Mesenchymal stem cell (in vitro differentiated cells and primary cell): Measurements from ENCODE around the gene SPSB2.

ENCODE experiments used
- DNase-seq: peaks from one replicate; pipeline ENCODE4 v3.0.0-alpha.2; 2013
- H2AFZ ChIP-seq: one replicate; pipeline ENCODE4 v1.6.1; 2013; ENCODE audit warnings: low read depth, mild to moderate bottlenecking, control low read depth, inconsistent platforms, low read length, moderate library complexity
- H2AK5ac ChIP-seq: 2 replicates; pipeline ENCODE4 v1.6.1; 2013; ENCODE audit warnings: low read length, moderate library complexity, mild to moderate bottlenecking, inconsistent platforms; ENCODE audit not compliant: severe bottlenecking
- H2BK120ac ChIP-seq: one replicate; pipeline ENCODE4 v1.6.1; 2013; ENCODE audit warnings: low read depth, mild to moderate bottlenecking, inconsistent platforms, low read length, moderate library complexity
- H2BK12ac ChIP-seq, 2 experiments: one replicate each; pipeline ENCODE4 v1.6.1; 2013; ENCODE audit warnings: inconsistent platforms in 2 of 2, low read length in 2 of 2, mild to moderate bottlenecking in 2 of 2, moderate library complexity in 2 of 2, control low read depth in 1 of 2
- H2BK15ac ChIP-seq: one replicate; pipeline ENCODE4 v1.6.1; 2013; ENCODE audit warnings: mild to moderate bottlenecking, low read depth, inconsistent platforms; ENCODE audit not compliant: poor library complexity, severe bottlenecking
- H2BK5ac ChIP-seq: 2 replicates; pipeline ENCODE4 v1.6.1; 2013; ENCODE audit warnings: low read depth, mild to moderate bottlenecking, low read length, control low read depth, inconsistent platforms; ENCODE audit not compliant: poor library complexity, severe bottlenecking
- H3K14ac ChIP-seq, 2 experiments: one replicate each; pipeline ENCODE4 v1.6.1; 2013; ENCODE audit warnings: inconsistent platforms in 2 of 2, low read length in 2 of 2, control low read depth in 1 of 2, mild to moderate bottlenecking in 1 of 2, moderate library complexity in 1 of 2
- H3K18ac ChIP-seq, 2 experiments: one replicate each; pipeline ENCODE4 v1.6.1; 2013; ENCODE audit warnings: inconsistent platforms in 2 of 2, low read length in 2 of 2, control low read depth in 1 of 2, low read depth in 1 of 2, mild to moderate bottlenecking in 1 of 2
- H3K23ac ChIP-seq, 2 experiments: one replicate each; pipeline ENCODE4 v1.6.1; 2013; ENCODE audit warnings: inconsistent platforms in 2 of 2, low read length in 2 of 2, mild to moderate bottlenecking in 2 of 2, moderate library complexity in 2 of 2, control low read depth in 1 of 2
- H3K27ac ChIP-seq: 2 replicates; pipeline ENCODE4 v1.5.1; 2013; ENCODE audit warnings: mild to moderate bottlenecking, moderate library complexity, low read length, control low read depth, inconsistent platforms; ENCODE audit not compliant: poor library complexity, severe bottlenecking
- H3K27me3 ChIP-seq, 2 experiments: 2 replicates each; pipeline versions ENCODE4 v1.6.1 to v1.7.0; 2013; ENCODE audit warnings: low read length in 2 of 2, mild to moderate bottlenecking in 2 of 2, moderate library complexity in 2 of 2, control low read depth in 1 of 2, inconsistent platforms in 1 of 2; ENCODE audit not compliant: control insufficient read depth in 1 of 2, insufficient read depth in 1 of 2
- H3K36me3 ChIP-seq, 2 experiments: 2 replicates each; pipeline versions ENCODE4 v1.6.1 to v1.7.0; 2013; ENCODE audit warnings: low read length in 2 of 2, control low read depth in 1 of 2, inconsistent platforms in 1 of 2, low read depth in 1 of 2, mild to moderate bottlenecking in 1 of 2; ENCODE audit not compliant: insufficient read depth in 2 of 2, control insufficient read depth in 1 of 2
- H3K4ac ChIP-seq, 2 experiments: one replicate each; pipeline ENCODE4 v1.6.1; 2013; ENCODE audit warnings: inconsistent platforms in 2 of 2, low read length in 2 of 2, mild to moderate bottlenecking in 2 of 2, moderate library complexity in 2 of 2, control low read depth in 1 of 2, low read depth in 1 of 2
- H3K4me1 ChIP-seq: 2 replicates; pipeline ENCODE4 v1.6.1; 2013; ENCODE audit warnings: low read depth, low read length, control low read depth; ENCODE audit not compliant: control insufficient read depth, insufficient read depth
- H3K4me2 ChIP-seq: 2 replicates; pipeline ENCODE4 v1.6.1; 2013; ENCODE audit warnings: low read length, mild to moderate bottlenecking, inconsistent platforms; ENCODE audit not compliant: poor library complexity, severe bottlenecking
- H3K4me3 ChIP-seq, 2 experiments: 2 replicates each; pipeline versions ENCODE4 v1.5.1 to v1.7.0; 2013; ENCODE audit warnings: low read length in 2 of 2, mild to moderate bottlenecking in 2 of 2, control low read depth in 1 of 2, low read depth in 1 of 2; ENCODE audit not compliant: insufficient read depth in 1 of 2
- H3K79me1 ChIP-seq: replicated peaks from 2 replicates; pipeline ENCODE4 v1.6.1; 2013; ENCODE audit warnings: mild to moderate bottlenecking, control low read depth, low read length, inconsistent platforms; ENCODE audit not compliant: poor library complexity, severe bottlenecking
- H3K9ac ChIP-seq: 2 replicates; pipeline ENCODE4 v1.7.0; 2013; ENCODE audit warnings: mild to moderate bottlenecking, low read length, moderate library complexity
- H3K9me3 ChIP-seq: 2 replicates; pipeline ENCODE4 v1.7.0; 2013; ENCODE audit warnings: mild to moderate bottlenecking, low read length; ENCODE audit not compliant: control insufficient read depth
- H4K8ac ChIP-seq: one replicate; pipeline ENCODE4 v1.6.1; 2013; ENCODE audit warnings: inconsistent platforms, mild to moderate bottlenecking, low read length, moderate library complexity
- H4K91ac ChIP-seq: one replicate; pipeline ENCODE4 v1.6.1; 2013; ENCODE audit warnings: mild to moderate bottlenecking, low read length, inconsistent platforms
- WGBS: methylation state at CpG from one replicate; pipeline ENCODE4 v1.1.7; 2013; ENCODE audit warnings: mixed read lengths; 5-methylcytosine and 5-hydroxymethylcytosine counted together

The SPSB2 gene

GRCh38 chr12:6840761-6841515 lies 32.2 kb downstream of the SPSB2 start, which contains the start of gene GNB3:
GNB3 (plus strand) TSS chr12:6840925; CDS start chr12:6841288, 363 bp downstream.
- Histone ChIP-seq H3K9ac (no peak within 1 kb of the TSS), H4K8ac (no peak within 1 kb of the TSS), H3K4me1 (no peaks in the 10 kb centered on the region), H2BK12ac (no peak within 1 kb of the TSS), H2BK5ac (no peak within 1 kb of the TSS), H3K4me2 (no peak within 1 kb of the TSS), H3K4me3 (no peak within 1 kb of the TSS), H3K9me3 (no peaks in the 10 kb centered on the region), H2BK15ac (no peak within 1 kb of the TSS), H3K27ac (no peak within 1 kb of the TSS), H3K79me1 (peaks cover 25% of the 10 kb centered on the region), H4K91ac (no peak within 1 kb of the TSS), H2AK5ac (no peak within 1 kb of the TSS), H2AFZ (no peak within 1 kb of the TSS), H3K18ac (no peak within 1 kb of the TSS), H3K4ac (no peak within 1 kb of the TSS), H3K14ac (no peak within 1 kb of the TSS), H3K36me3 (peaks cover 85 to 87% of the 10 kb centered on the region in 2 experiments), H3K27me3 (no peaks in the 10 kb centered on the region), H2BK120ac (no peak within 1 kb of the TSS), H3K23ac (no peak within 1 kb of the TSS)
- DNase-seq = no peak
- WGBS = 91% methylated on average over 23 of the region's 24 CpGs

DNA sequence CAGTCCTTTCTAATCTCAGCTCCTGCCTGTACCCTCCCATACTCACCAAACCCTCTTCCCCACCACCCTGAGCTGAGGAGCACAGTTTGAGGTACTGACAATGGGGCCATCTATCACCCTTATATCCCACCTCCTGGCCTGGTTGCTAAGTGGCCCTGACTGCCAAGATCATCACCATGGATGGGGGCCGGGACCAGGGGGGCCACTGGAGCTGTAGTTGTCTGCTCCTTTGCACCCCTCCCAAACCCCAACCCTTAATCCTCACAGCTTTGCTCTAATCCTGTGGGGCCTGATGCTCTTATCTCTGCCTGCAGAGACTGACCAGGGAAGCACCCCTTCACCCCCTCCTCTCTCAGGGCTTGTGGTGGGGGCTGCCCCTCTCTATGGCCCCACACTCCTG lies 32.8 kb downstream of the SPSB2 start:
- H3K4me2 ChIP-seq = no peak overlapping the region
- H4K91ac ChIP-seq = no peak overlapping the region
- no peaks in the 10 kb centered on the region for H3K27me3 ChIP-seq
- H3K79me1 ChIP-seq = peaks cover 23% of the 10 kb centered on the region
- no peak overlapping the region for H3K18ac ChIP-seq
- no peak overlapping the region for H3K23ac ChIP-seq
- WGBS = 89% methylated on average over 1 of the region's 1 CpG
- no peaks in the 10 kb centered on the region for H3K4me1 ChIP-seq
- H3K27ac ChIP-seq = no peak overlapping the region
- H3K4ac ChIP-seq = no peak overlapping the region
- H3K14ac ChIP-seq = no peak overlapping the region
- no peak overlapping the region for H2BK5ac ChIP-seq
- H3K9me3 ChIP-seq = no peaks in the 10 kb centered on the region
- H2AFZ ChIP-seq = no peak overlapping the region
- H3K36me3 ChIP-seq = peaks cover 79 to 85% of the 10 kb centered on the region in 2 experiments
- DNase-seq = no peak
- no peak overlapping the region for H2BK12ac ChIP-seq
- H2AK5ac ChIP-seq = no peak overlapping the region
- H3K4me3 ChIP-seq = no peak overlapping the region
- no peak overlapping the region for H2BK15ac ChIP-seq
- H2BK120ac ChIP-seq = no peak overlapping the region
- H4K8ac ChIP-seq = no peak overlapping the region
- no peak overlapping the region for H3K9ac ChIP-seq

DNA sequence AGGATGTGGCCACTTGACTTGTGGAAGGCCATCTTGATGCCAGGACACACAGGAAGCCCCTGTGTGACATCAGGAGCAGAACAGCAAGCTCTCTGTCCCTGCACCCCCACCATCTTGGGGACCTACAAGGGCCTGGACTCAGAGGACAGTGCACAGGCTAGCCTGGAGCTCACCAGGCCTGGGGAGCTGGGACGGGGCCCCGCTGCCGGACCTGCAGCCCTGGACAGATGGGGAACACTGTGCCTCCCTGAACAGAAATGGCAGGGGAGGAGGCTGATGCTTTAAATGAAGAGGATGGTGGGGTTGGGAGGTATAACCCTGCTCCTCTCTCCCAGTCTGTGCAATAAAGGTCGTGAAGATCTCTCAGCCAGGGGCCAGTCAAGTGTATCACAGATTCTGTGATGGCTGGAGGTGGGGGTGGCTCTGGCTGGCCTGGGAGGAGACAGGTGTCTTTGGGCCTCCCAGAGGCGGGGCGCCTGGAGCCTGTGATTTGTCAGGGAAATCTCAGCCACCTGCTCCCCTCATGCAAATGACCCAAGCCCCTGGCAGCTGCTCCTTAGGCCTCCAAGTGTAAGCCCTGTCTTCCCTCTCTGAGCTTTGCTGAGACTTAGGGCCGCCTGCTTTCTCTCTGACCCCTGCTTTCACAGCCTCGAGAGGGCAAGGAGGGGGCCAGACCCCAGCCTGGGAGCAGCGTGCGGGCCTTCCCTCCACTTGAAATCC lies 33.5 kb downstream of the SPSB2 start:
- no peak overlapping the region for H3K4me2 ChIP-seq
- H2AK5ac ChIP-seq = no peak overlapping the region
- H3K9me3 ChIP-seq = no peaks in the 10 kb centered on the region
- WGBS = 89% methylated on average over 10 of the region's 10 CpGs
- H3K9ac ChIP-seq = no peak overlapping the region
- peaks cover 20% of the 10 kb centered on the region for H3K79me1 ChIP-seq
- no peak overlapping the region for H2BK15ac ChIP-seq
- H3K4me3 ChIP-seq = no peak overlapping the region
- no peak overlapping the region for H2BK120ac ChIP-seq
- DNase-seq = no peak
- no peak overlapping the region for H2BK12ac ChIP-seq
- H3K14ac ChIP-seq = no peak overlapping the region
- H2BK5ac ChIP-seq = no peak overlapping the region
- H3K4me1 ChIP-seq = no peaks in the 10 kb centered on the region
- H2AFZ ChIP-seq = no peak overlapping the region
- peaks cover 77 to 84% of the 10 kb centered on the region in 2 experiments for H3K36me3 ChIP-seq
- H3K27me3 ChIP-seq = no peaks in the 10 kb centered on the region
- no peak overlapping the region for H3K23ac ChIP-seq
- no peak overlapping the region for H3K18ac ChIP-seq
- H3K27ac ChIP-seq = no peak overlapping the region
- no peak overlapping the region for H4K91ac ChIP-seq
- H4K8ac ChIP-seq = no peak overlapping the region
- no peak overlapping the region for H3K4ac ChIP-seq

DNA sequence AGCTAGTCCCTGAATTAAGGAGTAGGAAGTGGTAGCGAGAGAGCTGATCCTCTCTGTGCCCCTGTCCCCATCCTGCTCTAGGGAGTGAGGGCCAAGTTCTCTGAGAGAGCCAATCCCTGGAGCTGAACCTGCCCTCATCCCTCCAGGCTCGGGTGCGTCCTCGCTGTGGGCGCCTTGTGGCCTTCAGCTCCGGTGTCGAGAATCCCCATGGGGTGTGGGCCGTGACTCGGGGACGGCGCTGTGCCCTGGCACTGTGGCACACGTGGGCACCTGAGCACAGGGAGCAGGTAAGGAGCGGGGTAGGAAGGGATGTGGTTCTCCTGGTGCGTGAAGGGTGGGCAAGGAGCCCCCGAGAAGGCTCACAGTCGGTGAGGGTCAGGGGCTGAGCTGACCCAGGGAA lies 34.2 kb downstream of the SPSB2 start:
- no peak overlapping the region for H3K18ac ChIP-seq
- no peaks in the 10 kb centered on the region for H3K9me3 ChIP-seq
- no peak overlapping the region for H3K4me3 ChIP-seq
- no peak overlapping the region for H3K14ac ChIP-seq
- H2AFZ ChIP-seq = no peak overlapping the region
- no peak overlapping the region for H2BK12ac ChIP-seq
- H2BK120ac ChIP-seq = no peak overlapping the region
- peaks cover 76 to 84% of the 10 kb centered on the region in 2 experiments for H3K36me3 ChIP-seq
- no peak overlapping the region for H2BK15ac ChIP-seq
- no peak overlapping the region for H4K91ac ChIP-seq
- H3K9ac ChIP-seq = no peak overlapping the region
- H4K8ac ChIP-seq = no peak overlapping the region
- no peaks in the 10 kb centered on the region for H3K27me3 ChIP-seq
- no peak for DNase-seq
- no peak overlapping the region for H3K23ac ChIP-seq
- H2BK5ac ChIP-seq = no peak overlapping the region
- 97% methylated on average over 14 of the region's 16 CpGs for WGBS
- H2AK5ac ChIP-seq = no peak overlapping the region
- H3K4ac ChIP-seq = no peak overlapping the region
- no peak overlapping the region for H3K4me2 ChIP-seq
- no peak overlapping the region for H3K27ac ChIP-seq
- peaks cover 20% of the 10 kb centered on the region for H3K79me1 ChIP-seq
- no peaks in the 10 kb centered on the region for H3K4me1 ChIP-seq
